AG08395 (cell line): ENCODE data around the gene SMAD6.

Source experiments
- DNase-seq: peaks from one replicate; pipeline ENCODE4 v3.0.0; 2012; ENCODE audit warnings: mixed read lengths, low spot score

The SMAD6 gene

DNA sequence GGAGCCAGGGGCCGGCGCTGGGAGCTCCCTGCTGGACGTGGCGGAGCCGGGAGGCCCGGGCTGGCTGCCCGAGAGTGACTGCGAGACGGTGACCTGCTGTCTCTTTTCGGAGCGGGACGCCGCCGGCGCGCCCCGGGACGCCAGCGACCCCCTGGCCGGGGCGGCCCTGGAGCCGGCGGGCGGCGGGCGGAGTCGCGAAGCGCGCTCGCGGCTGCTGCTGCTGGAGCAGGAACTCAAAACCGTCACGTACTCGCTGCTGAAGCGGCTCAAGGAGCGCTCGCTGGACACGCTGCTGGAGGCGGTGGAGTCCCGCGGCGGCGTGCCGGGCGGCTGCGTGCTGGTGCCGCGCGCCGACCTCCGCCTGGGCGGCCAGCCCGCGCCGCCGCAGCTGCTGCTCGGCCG lies 1.5 kb downstream of the SMAD6 start:
- no peak for DNase-seq

DNA sequence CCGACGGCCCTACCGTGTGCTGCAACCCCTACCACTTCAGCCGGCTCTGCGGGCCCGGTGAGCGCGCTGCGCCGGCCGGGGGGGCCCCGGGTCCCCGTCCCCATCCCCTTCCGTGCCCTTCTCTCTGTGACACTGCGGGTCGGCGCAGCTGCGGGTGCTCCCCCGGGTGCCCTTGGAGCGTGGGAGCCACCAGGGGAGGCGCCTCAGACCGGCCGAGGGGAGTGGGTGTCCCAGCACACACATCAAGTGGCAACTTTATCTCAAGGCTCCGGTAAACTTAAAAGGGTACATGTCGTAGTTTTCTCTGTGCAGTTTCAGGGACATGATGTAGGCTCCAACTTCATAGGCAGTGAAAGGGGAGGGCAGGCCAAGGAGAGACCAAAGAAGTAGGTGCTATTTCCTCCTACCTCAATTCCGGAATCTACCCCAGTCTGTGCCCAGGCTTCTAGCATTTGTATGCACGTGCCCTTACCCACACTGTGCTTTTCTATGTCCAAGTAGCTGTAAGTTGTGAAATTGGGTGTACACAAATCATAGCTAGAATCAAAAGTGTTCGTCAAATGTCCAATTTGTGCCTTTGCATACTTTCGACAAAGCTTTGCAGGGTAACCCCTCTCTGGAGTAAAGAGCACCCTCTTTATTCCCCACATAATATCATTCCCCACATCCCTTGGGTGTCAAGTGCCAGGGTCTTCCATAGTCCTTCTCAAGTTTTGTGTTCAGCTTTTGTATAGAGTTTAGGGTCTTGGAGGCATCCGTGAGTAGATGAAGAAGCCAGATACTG lies 2.2 kb downstream of the SMAD6 start:
- no peak for DNase-seq

DNA sequence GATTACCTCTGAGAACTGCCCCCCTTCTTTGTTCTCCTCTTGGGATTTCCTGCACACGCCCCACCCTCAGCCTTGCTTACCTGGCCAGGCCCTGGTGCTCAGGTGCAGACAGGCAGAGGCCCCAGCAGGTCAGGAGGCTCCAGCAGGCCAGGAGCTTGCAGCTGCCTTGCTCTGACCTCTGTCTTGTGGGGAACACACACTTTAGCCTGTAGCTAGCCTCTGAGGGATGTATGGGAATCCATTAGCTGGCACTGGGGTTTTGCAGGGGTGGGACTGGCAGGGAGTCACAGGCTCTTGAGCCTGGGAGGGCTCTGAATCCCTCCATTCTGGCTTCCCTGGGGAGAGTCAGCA lies 2.7 kb downstream of the SMAD6 start:
- DNase-seq: no peak

DNA sequence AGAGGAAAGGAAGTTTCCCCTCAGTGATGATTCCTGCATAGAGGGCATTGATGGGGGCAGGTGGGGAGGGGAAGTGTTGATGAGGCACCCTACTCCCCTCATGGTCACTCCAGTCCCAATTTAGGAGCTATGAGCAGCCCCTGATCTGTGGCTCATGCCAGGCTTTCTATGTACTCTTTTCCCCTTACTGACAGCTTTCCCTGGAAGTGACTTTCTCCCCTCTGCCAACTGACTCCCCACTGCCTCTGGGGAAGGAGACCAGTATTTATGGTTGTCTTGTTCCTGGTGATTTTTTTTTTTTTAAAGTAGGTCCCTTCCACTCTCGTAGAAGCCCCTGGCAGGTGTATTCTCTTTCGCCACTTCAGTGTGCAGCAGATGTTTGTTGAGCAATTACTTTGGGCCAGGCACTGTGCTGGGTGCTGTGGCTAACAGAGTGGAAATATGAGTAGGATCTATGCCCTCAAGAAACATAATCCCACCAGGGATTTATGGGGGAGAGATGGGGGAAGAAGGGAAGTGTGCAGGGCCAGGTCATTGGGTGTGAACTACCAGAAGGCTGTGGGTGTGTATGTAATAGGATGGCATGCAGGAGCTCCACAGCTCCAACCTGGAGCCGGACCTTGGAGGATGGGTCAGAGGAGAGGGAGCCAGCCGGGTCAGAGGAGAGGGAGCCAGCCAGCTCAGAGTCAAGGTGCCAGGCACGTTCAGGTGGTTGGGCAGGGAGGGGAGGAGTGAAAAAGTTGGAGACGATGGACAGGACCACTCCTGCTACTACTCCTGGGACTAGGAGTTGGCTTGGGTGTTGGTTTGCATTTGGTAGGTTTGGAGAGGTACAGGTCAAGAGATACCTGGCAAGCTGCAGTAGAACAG lies 3.5 kb downstream of the SMAD6 start:
- DNase-seq: no peak

DNA sequence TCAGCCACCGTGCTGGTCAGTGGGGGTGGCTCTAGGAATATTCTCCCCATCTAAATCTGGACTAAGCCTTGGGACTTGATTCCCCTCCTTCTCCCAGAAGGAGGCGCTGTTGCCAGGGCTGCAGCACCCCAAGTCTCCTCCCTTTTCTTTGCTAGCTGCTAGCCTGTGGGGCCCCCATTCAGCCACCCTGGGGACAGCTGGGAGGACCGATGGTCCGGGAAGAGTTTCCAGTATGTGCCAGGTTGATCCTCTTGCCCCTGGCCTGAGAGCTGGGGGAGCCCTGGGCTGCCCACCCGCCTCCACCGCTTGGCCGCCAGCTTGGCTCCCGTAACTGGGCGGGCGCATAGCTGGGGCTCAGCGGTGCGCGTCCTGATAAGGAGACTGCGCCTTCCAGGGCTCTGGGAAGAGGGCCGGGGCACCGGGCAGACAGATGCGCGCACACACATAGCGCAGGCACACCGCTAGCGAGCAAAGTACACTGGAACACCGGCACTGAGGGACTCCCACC lies 4.2 kb downstream of the SMAD6 start:
- DNase-seq: peak; percentile 47

DNA sequence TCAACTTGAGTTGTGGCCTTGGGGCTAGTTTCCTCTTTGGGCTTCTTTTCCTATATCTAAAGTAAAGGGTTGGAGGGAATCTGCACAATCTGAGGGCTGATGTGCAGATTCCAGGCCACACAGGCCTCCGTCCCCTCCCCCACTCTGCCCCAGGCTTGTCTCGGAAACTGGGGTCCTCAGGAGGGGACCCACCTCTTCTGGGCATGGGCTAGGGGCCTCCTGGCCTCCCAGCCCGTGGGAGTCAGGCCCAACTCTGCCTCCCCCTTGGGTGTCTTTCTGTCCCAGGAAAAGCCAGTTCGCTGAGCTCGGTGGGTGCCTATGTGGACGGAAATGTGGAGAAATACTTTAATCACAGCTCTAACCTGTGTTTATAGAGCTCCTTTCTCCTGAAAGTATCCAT lies 4.8 kb downstream of the SMAD6 start:
- no peak for DNase-seq

DNA sequence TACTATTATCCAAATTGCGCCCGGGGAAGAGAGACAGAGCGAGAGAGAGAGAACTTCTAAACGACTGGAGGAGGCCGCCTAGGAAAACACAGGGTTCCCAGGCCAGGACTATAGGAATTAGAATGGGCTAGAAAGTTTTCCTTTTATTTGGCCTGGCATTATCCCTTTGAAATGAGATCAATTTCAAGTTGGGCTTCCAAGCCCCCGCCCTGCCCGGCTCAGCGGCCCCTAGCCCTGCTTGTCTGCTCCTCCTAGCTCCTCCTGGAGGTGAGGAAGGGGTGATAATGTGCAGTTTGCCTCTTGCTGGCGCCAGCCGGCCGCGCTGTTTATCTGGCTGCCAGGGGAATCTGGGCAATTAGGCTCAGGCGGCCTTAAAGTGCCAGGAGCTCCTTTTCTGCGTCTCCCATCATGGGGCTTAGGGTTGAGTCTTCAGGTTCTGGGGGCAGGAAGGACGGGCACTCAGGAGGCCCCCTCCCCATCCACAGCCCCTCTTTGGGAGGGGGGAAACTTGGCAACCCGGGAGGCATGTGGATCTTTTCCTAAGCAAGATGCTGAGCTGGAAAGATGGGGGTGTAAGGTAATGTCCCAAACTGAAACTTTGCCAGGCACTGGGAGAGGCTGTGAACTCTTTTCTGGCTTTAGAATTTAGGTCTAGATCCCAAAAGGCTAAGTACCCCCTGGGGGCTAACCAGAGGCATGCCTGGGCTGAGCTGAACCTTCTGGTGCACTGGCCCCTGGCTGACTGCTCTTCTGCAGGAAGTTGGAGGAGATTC lies 5.5 kb downstream of the SMAD6 start:
- peak; percentile 65 for DNase-seq

DNA sequence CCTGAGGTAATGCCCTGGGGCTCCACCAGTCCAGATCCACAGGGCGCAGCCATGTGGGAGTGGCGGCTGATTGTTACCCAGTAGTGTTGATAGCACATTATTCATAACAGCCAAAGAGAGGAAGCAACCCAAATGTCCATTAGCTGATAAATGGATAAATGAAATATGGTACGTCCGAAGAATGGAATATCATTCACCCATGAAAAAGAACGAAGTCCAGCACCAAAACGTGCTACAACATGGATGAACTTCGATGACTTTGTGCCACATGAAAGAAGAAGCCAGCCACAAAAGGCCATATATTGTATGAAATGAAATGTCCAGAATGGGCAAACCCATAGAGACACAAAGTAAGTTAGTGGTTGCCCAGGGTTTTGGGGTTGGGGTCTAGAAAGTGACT lies 6.4 kb downstream of the SMAD6 start:
- no peak for DNase-seq

DNA sequence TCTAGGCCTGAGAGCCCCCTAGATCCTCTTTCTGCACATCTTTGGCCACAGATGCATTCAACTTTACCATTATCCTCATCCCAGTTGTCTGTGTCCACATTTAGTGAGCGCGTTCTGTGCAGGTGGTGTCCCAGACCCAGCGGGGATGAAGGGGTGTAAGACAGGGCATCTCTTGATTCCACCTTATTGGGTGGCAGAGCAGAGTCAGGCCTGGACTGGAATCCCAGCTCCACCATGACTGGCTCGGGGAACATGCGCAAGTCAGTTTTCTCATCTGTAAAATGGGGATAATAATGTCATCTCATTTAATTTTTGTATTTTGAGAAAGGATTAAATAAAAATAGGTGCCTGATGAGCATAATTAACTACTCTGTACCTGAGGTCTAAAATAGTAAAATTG lies 7.8 kb downstream of the SMAD6 start:
- no peak for DNase-seq

DNA sequence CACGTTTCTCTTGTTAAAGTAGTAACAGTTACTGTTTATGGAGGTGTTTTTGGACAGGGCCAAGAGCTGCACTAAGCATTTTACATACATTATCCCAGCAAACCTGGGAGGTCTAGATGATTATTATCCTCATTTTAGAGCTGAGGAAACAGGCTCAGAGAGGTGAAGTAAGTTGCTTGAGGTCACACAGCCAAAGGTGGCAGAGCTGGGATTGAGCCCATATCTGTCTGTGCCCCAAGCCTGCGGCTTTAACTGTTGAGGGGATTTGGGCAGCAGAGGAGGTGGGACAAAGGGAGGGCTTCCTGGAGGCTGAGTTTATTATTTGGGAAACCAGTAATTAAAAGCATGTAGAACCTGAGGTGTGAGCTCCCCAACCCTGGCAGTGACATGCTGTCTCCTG lies 9.2 kb downstream of the SMAD6 start:
- no peak for DNase-seq

DNA sequence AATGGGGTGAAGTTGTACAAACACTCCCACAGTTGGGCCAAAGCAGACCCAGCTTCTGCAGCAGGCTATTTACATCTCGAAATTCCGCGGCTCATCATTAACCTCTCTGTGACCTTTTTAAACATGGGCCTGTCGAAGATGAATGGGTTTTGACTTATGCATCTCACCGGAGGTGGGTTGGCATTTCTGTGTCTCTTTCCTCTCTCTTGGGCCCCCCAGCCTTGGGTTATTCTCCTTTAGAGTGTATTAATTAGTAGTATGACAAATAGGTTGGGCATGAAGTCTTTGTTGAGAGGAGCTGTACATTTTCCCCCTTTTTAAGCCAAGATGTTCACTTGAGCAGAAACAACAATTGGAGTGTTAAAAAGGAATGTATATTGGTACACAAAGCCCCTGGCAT lies 9.8 kb downstream of the SMAD6 start:
- DNase-seq: no peak

DNA sequence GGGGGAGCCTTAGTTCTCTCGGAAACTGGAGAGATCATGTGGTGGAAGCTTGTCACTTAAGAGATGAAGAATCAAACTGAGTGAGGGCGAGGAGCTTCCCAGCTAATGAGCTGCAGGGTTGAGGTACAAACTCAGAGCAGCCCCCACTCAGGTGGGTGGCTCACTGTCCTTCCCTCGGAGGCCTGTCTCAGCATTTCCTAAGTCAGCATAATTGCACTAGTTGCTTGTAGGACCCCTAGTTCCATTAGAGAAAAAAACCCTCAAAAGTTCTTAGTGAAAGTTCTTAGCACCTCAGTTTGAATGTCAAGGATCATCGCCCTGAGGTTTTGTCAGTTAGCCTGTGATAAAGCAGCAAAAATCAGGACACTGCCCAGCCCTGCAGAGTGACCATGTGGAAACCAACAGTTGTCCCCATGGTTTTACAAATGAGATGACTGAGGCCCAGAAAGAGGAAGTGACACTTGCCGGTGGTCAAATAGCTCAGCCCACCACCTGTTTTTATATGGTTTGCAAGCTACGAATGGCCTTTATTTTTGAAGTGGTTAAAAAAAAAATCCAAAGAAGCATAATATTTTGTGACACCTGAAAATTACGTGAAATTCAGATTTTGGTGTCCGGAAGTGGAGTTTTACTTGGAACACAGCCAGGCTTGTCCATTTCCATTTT lies 11.9 kb downstream of the SMAD6 start:
- no peak for DNase-seq

DNA sequence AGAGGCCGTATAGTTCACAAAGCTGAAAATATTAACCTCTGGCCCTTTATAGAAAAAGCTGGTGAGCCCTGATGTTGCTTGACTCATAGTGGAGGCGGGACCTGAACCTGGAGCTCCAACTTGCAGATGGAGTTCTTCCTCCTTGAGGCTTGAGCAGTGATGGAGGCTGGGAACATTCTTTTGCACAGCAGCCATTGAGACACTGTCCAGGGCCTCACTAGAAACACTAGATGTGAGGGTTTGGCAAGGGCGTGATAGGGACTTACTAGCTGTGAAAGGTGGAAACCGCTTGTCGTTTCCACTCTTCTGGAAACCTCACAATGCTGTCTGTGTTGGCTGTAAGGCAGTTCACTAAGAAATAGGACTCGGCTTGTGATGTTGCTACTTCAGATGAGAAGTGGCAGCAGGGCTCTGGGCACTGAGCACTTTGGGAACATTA lies 12.5 kb downstream of the SMAD6 start:
- peak; percentile 67 for DNase-seq

DNA sequence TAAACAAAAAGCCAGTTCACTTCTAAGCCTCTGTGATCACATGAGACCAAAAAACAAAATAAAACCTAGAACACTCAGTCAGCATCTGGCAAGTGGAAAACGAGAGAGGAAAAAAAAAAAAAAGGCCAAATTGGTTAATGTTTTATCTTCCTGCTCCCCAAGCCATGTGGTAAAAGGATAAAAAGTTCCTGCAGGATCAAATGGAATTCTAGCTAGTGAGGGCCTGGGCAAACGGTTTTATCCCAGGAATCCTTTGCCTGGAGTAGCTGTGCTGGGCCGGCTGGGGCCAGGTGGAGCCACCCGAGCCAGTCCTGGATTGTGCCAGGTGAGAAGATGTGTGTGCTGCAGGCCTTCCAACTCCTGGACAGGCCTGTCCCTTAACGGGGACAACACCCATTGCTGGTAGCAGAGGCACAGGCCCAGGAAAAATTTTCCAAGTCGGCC lies 13.2 kb downstream of the SMAD6 start:
- no peak for DNase-seq

DNA sequence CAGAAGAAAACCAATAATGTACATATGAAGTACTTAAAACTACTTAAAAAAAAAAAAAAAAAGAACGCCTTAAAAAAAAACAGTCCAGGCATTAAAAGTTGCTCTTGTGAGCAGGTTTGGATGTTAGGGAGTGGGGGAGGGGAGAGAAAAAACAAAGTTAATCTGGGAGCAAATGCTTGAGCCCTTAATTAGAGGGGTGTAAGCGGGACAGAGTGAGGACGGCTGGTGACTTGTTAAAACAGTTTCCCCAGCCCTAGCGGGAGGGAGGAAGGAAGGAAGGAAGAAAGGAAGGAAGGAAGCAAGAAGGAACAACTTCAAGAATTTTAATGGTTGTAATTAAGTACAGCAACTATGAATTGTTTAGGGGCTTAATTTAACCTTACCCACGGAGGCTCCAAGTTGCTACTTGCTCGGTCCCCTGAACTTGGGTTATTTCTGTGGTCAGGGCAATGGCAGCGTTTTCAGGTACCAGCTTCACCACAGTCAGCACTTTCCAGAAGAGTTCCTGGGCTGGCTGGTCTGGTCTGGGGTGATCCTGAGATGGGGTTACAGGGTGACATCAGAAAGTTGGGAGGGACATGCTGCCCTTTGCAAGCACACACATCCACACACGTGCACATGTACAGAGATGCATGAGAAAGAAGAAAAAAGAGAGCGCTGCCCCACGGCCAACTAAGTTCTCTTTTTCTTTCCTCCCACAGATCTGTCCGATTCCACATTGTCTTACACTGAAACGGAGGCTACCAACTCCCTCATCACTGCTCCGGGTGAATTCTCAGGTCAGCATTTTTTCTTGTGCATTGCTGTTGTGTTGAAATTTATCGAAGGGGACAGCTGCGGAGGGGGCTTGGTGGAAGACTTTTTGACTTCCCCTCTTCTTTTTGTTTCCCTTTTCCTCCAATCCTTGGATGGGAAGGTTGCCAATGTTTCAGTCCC lies 14.0 kb downstream of the SMAD6 start:
- DNase-seq: no peak

DNA sequence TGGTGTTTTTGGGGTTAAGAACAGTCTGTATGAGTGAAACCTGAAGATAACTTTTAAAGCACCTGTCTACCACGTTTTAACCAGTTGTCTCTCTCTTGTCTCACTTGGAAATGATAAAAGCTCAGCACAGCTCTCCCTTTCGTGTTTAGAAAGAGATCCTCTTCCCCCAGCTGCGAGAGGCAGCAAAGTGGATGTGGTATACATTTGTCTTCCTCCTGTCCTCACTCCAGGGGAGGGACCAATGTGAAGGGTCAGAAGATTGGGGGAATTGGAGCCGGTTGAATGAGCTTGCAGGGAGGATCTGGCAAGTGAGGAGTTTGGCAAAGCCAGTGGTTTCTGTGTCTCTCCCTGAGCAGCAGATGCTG lies 14.6 kb downstream of the SMAD6 start:
- peak; percentile 51 for DNase-seq

DNA sequence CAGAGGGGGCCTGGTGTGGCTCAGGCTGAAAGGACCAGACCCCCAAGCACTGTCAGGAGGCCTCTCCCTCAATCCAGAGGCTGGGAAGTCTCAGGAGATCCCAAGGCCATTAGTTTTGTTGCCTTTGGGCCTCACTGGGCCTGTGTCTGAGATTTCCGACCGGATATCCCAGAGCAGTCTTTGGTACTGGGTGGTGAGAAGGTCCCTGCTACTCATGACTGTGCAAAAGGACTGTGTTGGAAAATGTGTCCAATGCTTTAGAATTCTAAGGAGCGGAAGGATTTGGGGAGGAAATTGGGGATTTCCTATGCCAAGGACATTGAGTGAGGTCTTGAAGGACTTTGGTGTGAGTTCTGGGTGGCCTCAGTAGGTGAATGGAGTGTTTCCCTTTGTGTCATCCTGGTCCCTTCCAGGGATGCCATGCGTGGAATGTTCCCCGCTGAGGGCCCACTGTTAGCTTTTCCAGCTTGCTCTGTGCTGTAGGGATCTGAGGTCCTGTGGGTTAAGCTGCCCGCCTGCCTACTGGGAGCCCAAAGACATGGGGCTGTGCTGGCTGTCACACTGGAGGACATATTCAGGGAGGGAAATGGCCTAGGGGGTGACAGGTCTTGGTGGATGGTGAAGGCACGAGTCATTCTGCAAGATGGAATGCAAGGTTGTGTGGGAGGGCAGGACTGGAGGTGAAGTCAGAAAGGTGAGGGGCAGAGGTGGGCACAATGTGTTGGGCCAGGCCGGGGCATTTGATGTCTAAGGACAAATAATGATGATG lies 16.4 kb downstream of the SMAD6 start:
- no peak for DNase-seq

DNA sequence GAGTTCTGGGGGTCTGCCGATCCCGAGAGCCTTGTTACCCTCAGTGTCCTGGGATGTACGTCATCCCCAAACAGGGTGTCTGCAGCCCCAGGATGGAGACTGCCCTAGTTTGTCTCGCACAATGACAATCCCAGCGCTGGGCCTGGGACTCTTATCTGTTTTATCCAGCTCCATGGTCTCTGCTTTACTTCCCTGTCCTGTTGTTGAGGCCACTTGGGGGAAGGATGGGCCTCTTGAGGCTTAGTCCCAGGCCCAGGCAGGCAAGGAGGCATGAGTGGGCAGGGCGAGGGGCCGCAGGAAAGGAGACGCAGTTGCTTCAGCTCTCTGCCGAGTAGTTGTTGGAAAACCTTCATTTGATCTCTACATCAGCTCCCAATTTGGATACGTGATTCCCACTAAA lies 17.4 kb downstream of the SMAD6 start:
- no peak for DNase-seq

DNA sequence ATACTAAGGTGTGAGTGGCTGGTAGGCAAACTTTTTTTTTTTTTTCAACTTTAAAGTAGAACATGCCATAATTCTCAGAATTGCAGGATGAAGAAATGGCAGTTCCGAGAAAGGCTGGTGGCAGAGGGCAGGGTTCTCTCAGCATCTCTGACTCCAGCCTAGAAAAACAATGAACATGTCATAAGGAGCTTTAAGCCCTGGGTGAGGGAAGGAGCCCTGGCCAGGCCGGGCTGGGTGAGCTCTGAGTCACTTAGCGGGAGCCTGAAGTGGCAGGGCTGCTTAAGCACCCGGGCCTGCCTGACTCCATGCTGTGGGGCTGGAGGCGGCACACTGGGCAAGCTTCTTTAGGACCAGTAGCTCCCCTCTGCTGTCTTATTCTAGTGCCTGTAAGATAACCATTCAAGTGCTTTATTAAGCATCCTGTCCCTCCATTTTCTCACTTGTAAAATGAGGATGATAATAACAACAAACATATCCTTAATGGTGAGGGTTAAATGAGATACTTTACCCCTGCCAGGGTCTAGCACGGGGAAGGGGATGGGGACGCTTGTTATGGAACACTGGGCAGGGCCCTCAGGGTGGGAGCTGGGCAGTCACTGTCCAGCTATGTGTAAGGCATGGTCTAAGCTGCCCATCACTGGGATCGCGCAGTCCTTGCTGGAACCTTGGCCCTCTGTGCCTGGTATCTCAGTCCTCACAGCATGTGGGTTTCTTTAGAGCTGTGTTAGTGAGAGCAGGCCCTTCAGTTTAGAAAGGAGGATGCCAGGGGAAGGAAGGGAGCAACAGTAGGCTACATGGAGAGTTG lies 18.4 kb downstream of the SMAD6 start:
- peak; percentile 90 for DNase-seq
